ENCODE results near the gene FBXO34. TPM values are rescaled to one million over a fixed set of nuclear protein-coding genes. Genes with fewer than 3 reads are reported as not detected.

FBXO34 gene
- total RNA-seq, 1 experiment from 2014 or later = 12.0 TPM

GRCh38 chr14:55355922-55356321, 84.7 kb downstream of the FBXO34 start:
- BruUV-seq (replicated peaks) = no TSS peak
- DNase-seq (ENCODE audit: unreplicated experiment) = no peak
- no peak overlapping the region for H3K4me3 Mint-ChIP-seq (ENCODE audit: unreplicated experiment)
- no peaks in the 10 kb centered on the region for H3K4me1 Mint-ChIP-seq (ENCODE audit: insufficient read depth, unreplicated experiment)
- intact Hi-C loops (cut with micrococcal nuclease) = loop anchor here (2.0 kb wide), 1 partner anchor 75 kb away; no protein-coding TSS in a partner anchor
- H3K36me3 Mint-ChIP-seq (ENCODE audit: insufficient read depth, unreplicated experiment) = peaks cover 16% of the 10 kb centered on the region
- no peaks in the 10 kb centered on the region for H3K9me3 Mint-ChIP-seq (ENCODE audit: unreplicated experiment)
- no peak overlapping the region for H3K27ac Mint-ChIP-seq (ENCODE audit: low read depth, unreplicated experiment)
- no peaks in the 10 kb centered on the region for H3K27me3 Mint-ChIP-seq (ENCODE audit: insufficient read depth, unreplicated experiment)
- CTCF ChIA-PET = interaction anchor here (0.8 to 3.7 kb wide), 10 partner anchors 19 to 145 kb away, joined by 3 to 17 read pairs (median 8); partner anchors contain the start of gene FBXO34
- no peak for TF ChIP-seq CTCF (IDR thresholded peaks at IDR 0.05; ENCODE audit: unreplicated experiment)
- POLR2A ChIA-PET = interaction anchor here (0.9 to 1.4 kb wide), 4 partner anchors 85 to 166 kb away, joined by 3 read pairs; no protein-coding TSS in a partner anchor

GRCh38 chr14:55356913-55357312, 85.7 kb downstream of the FBXO34 start:
- Mint-ChIP-seq H3K36me3 (ENCODE audit: insufficient read depth, unreplicated experiment) (peaks cover 15% of the 10 kb centered on the region), H3K4me1 (ENCODE audit: insufficient read depth, unreplicated experiment) (no peaks in the 10 kb centered on the region), H3K27me3 (ENCODE audit: insufficient read depth, unreplicated experiment) (no peaks in the 10 kb centered on the region), H3K27ac (ENCODE audit: low read depth, unreplicated experiment) (no peak overlapping the region), H3K9me3 (ENCODE audit: unreplicated experiment) (no peaks in the 10 kb centered on the region), H3K4me3 (ENCODE audit: unreplicated experiment) (no peak overlapping the region)
- ChIA-PET CTCF (interaction anchor here (1.0 to 3.7 kb wide), 3 partner anchors 86 to 111 kb away, joined by 3 to 17 read pairs (median 10); partner anchors contain the start of gene FBXO34), POLR2A (interaction anchor here (1.2 to 1.4 kb wide), 2 partner anchors 87 to 144 kb away, joined by 3 read pairs; no protein-coding TSS in a partner anchor)
- TF ChIP-seq CTCF (IDR thresholded peaks at IDR 0.05; ENCODE audit: unreplicated experiment) = no peak
- intact Hi-C loops (cut with micrococcal nuclease) = no loop called here
- DNase-seq (ENCODE audit: unreplicated experiment) = no peak
- BruUV-seq (replicated peaks) = no TSS peak

DNA sequence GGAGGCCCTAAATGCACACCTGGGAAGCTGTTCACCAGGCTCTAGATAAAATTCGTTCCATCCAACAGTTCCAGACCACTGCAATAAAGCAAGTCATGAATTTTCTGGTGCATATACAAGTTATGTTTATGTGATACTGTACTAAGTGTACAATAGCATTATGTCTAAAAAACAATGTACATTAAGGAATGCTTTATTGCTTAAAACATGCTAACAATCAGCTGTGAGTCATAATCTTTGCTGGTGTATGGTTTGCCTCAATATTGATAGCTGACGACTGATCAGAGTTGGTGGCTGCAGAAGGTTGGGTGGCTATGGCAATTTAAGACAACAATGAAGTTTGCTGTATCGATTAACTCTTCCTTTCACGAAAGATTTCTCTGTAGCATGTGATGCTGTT, 88.1 kb downstream of the FBXO34 start:
- Mint-ChIP-seq H3K4me1 (ENCODE audit: insufficient read depth, unreplicated experiment) (no peaks in the 10 kb centered on the region), H3K27ac (ENCODE audit: low read depth, unreplicated experiment) (no peak overlapping the region), H3K36me3 (ENCODE audit: insufficient read depth, unreplicated experiment) (peaks cover 24% of the 10 kb centered on the region), H3K27me3 (ENCODE audit: insufficient read depth, unreplicated experiment) (no peaks in the 10 kb centered on the region), H3K9me3 (ENCODE audit: unreplicated experiment) (no peaks in the 10 kb centered on the region), H3K4me3 (ENCODE audit: unreplicated experiment) (no peak overlapping the region)
- BruUV-seq (replicated peaks) = no TSS peak
- ChIA-PET POLR2A (no interaction called here), CTCF (interaction anchor here (0.6 to 1.2 kb wide), 3 partner anchors 51 to 89 kb away, joined by 3 to 4 read pairs (median 3); no protein-coding TSS in a partner anchor)
- intact Hi-C loops (cut with micrococcal nuclease) = no loop called here
- no peak for TF ChIP-seq CTCF (IDR thresholded peaks at IDR 0.05; ENCODE audit: unreplicated experiment)
- DNase-seq (ENCODE audit: unreplicated experiment) = no peak

DNA sequence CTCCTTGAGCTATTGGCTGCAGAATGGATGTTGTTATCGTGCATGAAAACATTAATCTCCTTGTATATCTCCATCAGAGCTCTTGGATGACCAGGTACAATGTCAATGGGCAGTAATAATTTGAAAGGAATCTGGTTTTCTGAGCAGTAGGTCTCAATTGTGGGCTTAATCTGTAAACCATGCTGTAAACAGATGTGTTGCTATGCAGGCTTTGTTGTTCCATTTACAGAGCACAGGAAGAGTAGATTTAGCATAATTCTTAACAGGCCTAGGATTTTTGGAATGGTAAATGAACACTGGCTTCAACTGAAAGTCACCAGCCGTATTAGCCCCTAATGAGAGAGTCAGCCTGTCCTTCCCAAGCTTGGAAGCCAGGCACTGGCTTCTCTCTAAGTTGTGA, 90.0 kb downstream of the FBXO34 start:
- Mint-ChIP-seq H3K36me3 (ENCODE audit: insufficient read depth, unreplicated experiment) (peaks cover 35% of the 10 kb centered on the region), H3K27ac (ENCODE audit: low read depth, unreplicated experiment) (no peak overlapping the region), H3K4me3 (ENCODE audit: unreplicated experiment) (no peak overlapping the region), H3K27me3 (ENCODE audit: insufficient read depth, unreplicated experiment) (no peaks in the 10 kb centered on the region), H3K9me3 (ENCODE audit: unreplicated experiment) (no peaks in the 10 kb centered on the region), H3K4me1 (ENCODE audit: insufficient read depth, unreplicated experiment) (peaks cover under 1% of the 10 kb centered on the region)
- intact Hi-C loops (cut with micrococcal nuclease) = no loop called here
- no TSS peak for BruUV-seq (replicated peaks)
- ChIA-PET POLR2A (interaction anchor here (0.6 kb wide), 1 partner anchor 13 kb away, joined by 3 read pairs; no protein-coding TSS in a partner anchor), CTCF (interaction anchor here (0.6 to 1.5 kb wide), 5 partner anchors 80 to 280 kb away, joined by 3 to 6 read pairs (median 4); no protein-coding TSS in a partner anchor)
- DNase-seq (ENCODE audit: unreplicated experiment) = no peak
- TF ChIP-seq CTCF (IDR thresholded peaks at IDR 0.05; ENCODE audit: unreplicated experiment) = no peak

All from MCF 10A (cell line).